NCI-H2196 treated with DMSO at 0.1 percent for 48 hours (cell line): ENCODE measurements around the gene MKNK1.

Experiments used
- DNase-seq: peaks from one replicate; lab custom pipeline; 2025; ENCODE audit not compliant: unreplicated experiment; lab: John Stamatoyannopoulos, UW

Gene MKNK1

GRCh38 chr1:46599059-46599970 lies 4.8 kb downstream of the MKNK1 start:
- DNase-seq, result no peak

- no peak for DNase-seq
Measured at GRCh38 chr1:46596846-46597245, 7.2 kb downstream of the MKNK1 start.

- no peak for DNase-seq
Measured at GRCh38 chr1:46596036-46596435, 8.0 kb downstream of the MKNK1 start.

GRCh38 chr1:46595127-46595526 lies 8.9 kb downstream of the MKNK1 start:
- no peak for DNase-seq

- DNase-seq, result no peak
Measured at GRCh38 chr1:46594063-46594462, 10.0 kb downstream of the MKNK1 start.

- DNase-seq, result no peak
Measured at GRCh38 chr1:46592823-46593222, 11.2 kb downstream of the MKNK1 start.

- DNase-seq, result no peak
Measured at GRCh38 chr1:46589529-46589928, 14.5 kb downstream of the MKNK1 start.

- DNase-seq, result no peak
Measured at GRCh38 chr1:46587069-46587468, 17.0 kb downstream of the MKNK1 start.

- no peak for DNase-seq
Measured at GRCh38 chr1:46585312-46585938, 18.6 kb downstream of the MKNK1 start.

GRCh38 chr1:46583494-46583893 lies 20.6 kb downstream of the MKNK1 start:
- DNase-seq, result no peak

GRCh38 chr1:46582972-46583371 lies 21.1 kb downstream of the MKNK1 start:
- no peak for DNase-seq

- no peak for DNase-seq
Measured at GRCh38 chr1:46581681-46582455, 22.2 kb downstream of the MKNK1 start.

GRCh38 chr1:46580140-46580903 lies 23.7 kb downstream of the MKNK1 start:
- no peak for DNase-seq

- no peak for DNase-seq
Measured at GRCh38 chr1:46577671-46578070, 26.4 kb downstream of the MKNK1 start.

- DNase-seq, result no peak
Measured at GRCh38 chr1:46576596-46576995, 27.5 kb downstream of the MKNK1 start.

- DNase-seq, result no peak
Measured at GRCh38 chr1:46575778-46576177, 28.3 kb downstream of the MKNK1 start.

- no peak for DNase-seq
Measured at GRCh38 chr1:46575300-46575699, 28.8 kb downstream of the MKNK1 start.

GRCh38 chr1:46571691-46572225 lies 32.3 kb downstream of the MKNK1 start:
- DNase-seq, result no peak

GRCh38 chr1:46569884-46570725 lies 34.0 kb downstream of the MKNK1 start:
- DNase-seq, result no peak

- no peak for DNase-seq
Measured at GRCh38 chr1:46569116-46569515, 35.0 kb downstream of the MKNK1 start.
